Measurements from ENCODE around the gene STRN3.

GRCh38 chr14:31006703-31007102, 19.5 kb downstream of the STRN3 start:
- TF ChIP-seq CTCF (conservative IDR thresholded peaks at IDR 0.05; ENCODE audit: low read length) (no peak), EZH2phosphoT487 (IDR thresholded peaks at IDR 0.05; ENCODE audit: borderline replicate concordance, low read depth, low read length) (no peak)

Measured in OCI-LY7 (cell line).